HepG2 (cell line): ENCODE data around the gene MORN5. TPM values are rescaled to one million over a fixed set of nuclear protein-coding genes. Genes with fewer than 3 reads are reported as not detected.

ENCODE experiments used
- CAMTA2 ChIP-seq: sonication (generic); formaldehyde crosslinking; IDR thresholded peaks from 2 replicates; pipeline ENCODE4 v1.4.0; 2020; ENCODE audit warnings: mild to moderate bottlenecking, missing genetic modification reagents, borderline replicate concordance
- HOXA5 ChIP-seq: sonication (generic); formaldehyde crosslinking; IDR thresholded peaks from 2 replicates; pipeline ENCODE4 v1.4.0; 2020; ENCODE audit warnings: missing genetic modification reagents
- KDM4B ChIP-seq: sonication (generic); formaldehyde crosslinking; IDR thresholded peaks from 2 replicates; pipeline ENCODE4 v1.4.0; 2020; ENCODE audit warnings: missing genetic modification reagents
- KLF16 ChIP-seq, 2 experiments: sonication (generic) in 1 of 2; formaldehyde crosslinking in 1 of 2; IDR thresholded peaks; 2 replicates each; pipeline versions ENCODE4 v1.6.1 to v1.8.0; 2016 to 2023; ENCODE audit warnings: missing genetic modification reagents in 2 of 2, missing compliant biosample characterization in 1 of 2
- KMT2B ChIP-seq: IDR thresholded peaks from 2 replicates; pipeline ENCODE4 v1.6.1; 2016; ENCODE audit warnings: missing genetic modification reagents, missing compliant biosample characterization
- MAZ ChIP-seq, 2 experiments: sonication (generic) in 1 of 2; formaldehyde crosslinking in 1 of 2; IDR thresholded peaks; 2 replicates each; pipeline versions ENCODE4 v1.5.0 to v1.6.1; 2012 to 2020; ENCODE audit warnings: low read depth in 2 of 2, mild to moderate bottlenecking in 2 of 2, borderline replicate concordance in 1 of 2, improper control_type of control experiment in 1 of 2, low read length in 1 of 2, missing genetic modification reagents in 1 of 2, moderate library complexity in 1 of 2
- NFKBIZ ChIP-seq: IDR thresholded peaks from 2 replicates; pipeline ENCODE4 v1.6.1; 2018; ENCODE audit warnings: missing genetic modification reagents, missing compliant biosample characterization
- SP140L ChIP-seq: sonication (generic); formaldehyde crosslinking; IDR thresholded peaks from 2 replicates; pipeline ENCODE4 v1.4.0; 2020; ENCODE audit warnings: missing genetic modification reagents, borderline replicate concordance
- SRY ChIP-seq: sonication (generic); formaldehyde crosslinking; IDR thresholded peaks from 2 replicates; pipeline ENCODE4 v1.8.0; 2022; ENCODE audit warnings: mild to moderate bottlenecking, missing genetic modification reagents
- ZGPAT ChIP-seq: IDR thresholded peaks from 2 replicates; pipeline ENCODE4 v1.6.1; 2016; ENCODE audit warnings: mild to moderate bottlenecking
- ZMAT3 ChIP-seq: sonication (generic); formaldehyde crosslinking; conservative IDR thresholded peaks from 2 replicates; pipeline ENCODE4 v1.7.0; 2021; ENCODE audit warnings: missing genetic modification reagents
- ZNF121 ChIP-seq: sonication (generic); formaldehyde crosslinking; IDR thresholded peaks from 2 replicates; pipeline ENCODE4 v1.5.0; 2020; ENCODE audit warnings: mild to moderate bottlenecking, missing genetic modification reagents
- ZNF598 ChIP-seq: sonication (generic); formaldehyde crosslinking; IDR thresholded peaks from 2 replicates; pipeline ENCODE4 v1.5.1; 2020; ENCODE audit warnings: mild to moderate bottlenecking, missing genetic modification reagents, borderline replicate concordance
- ZNF7 ChIP-seq: IDR thresholded peaks from 2 replicates; pipeline ENCODE4 v1.6.1; 2016; ENCODE audit warnings: missing biosample characterization, missing genetic modification reagents
- ZNF737 ChIP-seq: sonication (generic); formaldehyde crosslinking; IDR thresholded peaks from 2 replicates; pipeline ENCODE4 v1.5.0; 2020; ENCODE audit warnings: missing genetic modification reagents, mild to moderate bottlenecking, borderline replicate concordance
- polyA plus RNA-seq, 8 experiments: library from polyadenylated mRNA; depleted of rRNA in 3 of 8; stranded (reverse) in 7 of 8; unstranded in 1 of 8; fragments of >200 nt; fragmentation: Illumina TruSeq in 4 of 8; extraction: Trizol in 4 of 8; gene quantifications; 2 replicates each; pipeline versions ENCODE4 v1.2.1 to v1.2.3, GENCODE V29; 2011 to 2016; ENCODE audit warnings: low read depth in 4 of 8, missing spikeins in 1 of 8, mixed read lengths in 1 of 8; ENCODE audit not compliant: insufficient read depth in 1 of 8
- total RNA-seq, 5 experiments: library from RNA; depleted of rRNA; stranded (reverse); fragments of >200 nt; fragmentation: Illumina TruSeq; extraction: Trizol; gene quantifications; 2 replicates each; pipeline ENCODE4 v1.2.3, GENCODE V29; 2016; ENCODE audit warnings: low read depth in 1 of 5
- TF ChIP-seq, protein P1 (sequence below): sonication (generic); formaldehyde crosslinking; IDR thresholded peaks from 2 replicates; pipeline ENCODE4 v1.4.0; 2020; ENCODE audit warnings: missing genetic modification reagents
- TF ChIP-seq, protein P2 (sequence below): sonication (generic); formaldehyde crosslinking; IDR thresholded peaks from 2 replicates; pipeline ENCODE4 v1.8.1; 2023; ENCODE audit warnings: mild to moderate bottlenecking, moderate library complexity, missing genetic modification reagents
- TF ChIP-seq, protein P3 (sequence below): IDR thresholded peaks from 2 replicates; pipeline ENCODE4 v1.6.1; 2016; ENCODE audit warnings: low read depth, control low read depth
- TF ChIP-seq, protein P4 (sequence below): sonication (generic); formaldehyde crosslinking; IDR thresholded peaks from 2 replicates; pipeline ENCODE4 v1.8.0; 2022; ENCODE audit warnings: missing genetic modification reagents, mild to moderate bottlenecking, moderate library complexity, borderline replicate concordance

MORN5 gene
- total and polyA plus RNA-seq, 2 of the 13 experiments (the other 11 are each of a cell fraction or from before 2014, with no cell fraction given): not detected

DNA sequence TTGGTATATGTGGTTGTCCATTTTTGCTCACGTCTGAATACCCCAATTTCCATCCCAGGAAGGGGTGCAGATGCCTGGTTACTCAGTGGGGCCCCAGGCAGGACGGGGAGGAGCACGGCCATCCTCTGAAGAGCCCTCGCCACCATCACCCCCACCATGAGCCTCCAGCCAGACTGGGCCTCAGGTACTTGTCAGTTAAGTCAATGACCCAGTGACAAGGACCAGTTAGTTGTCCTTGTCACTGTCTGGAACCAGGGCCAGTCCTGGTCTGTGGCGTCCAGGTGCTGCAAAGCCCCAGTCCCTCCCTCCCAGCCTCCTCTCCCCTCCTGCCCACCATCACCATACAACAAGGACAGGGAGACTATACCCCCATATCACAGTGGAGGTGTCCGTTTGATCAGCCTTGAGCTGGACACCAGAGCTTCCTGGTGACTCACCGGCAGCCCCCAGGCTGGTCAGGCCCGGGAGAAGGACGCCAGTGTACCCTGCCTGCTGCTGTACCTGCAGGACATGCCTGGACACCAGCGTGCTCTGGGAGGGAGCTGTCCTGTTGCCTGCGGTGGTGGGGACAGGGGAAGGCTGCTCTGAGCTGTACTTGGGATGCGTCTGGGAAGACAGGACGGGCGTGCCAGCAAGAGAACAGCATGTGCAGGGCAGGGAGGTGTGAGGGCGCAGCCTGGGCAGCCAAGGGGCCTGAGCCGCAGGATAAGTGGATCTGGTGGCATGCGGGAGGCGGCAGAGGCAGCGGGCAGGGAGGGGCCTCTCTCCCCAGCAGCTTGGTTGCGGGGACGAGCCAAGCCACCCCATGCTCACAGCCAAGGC is 34.0 kb upstream of the MORN5 start (continued):
- TF ChIP-seq HOXA5 (CRISPR knock-in tag) (no peak), MAZ (IDR thresholded peaks at IDR 0.05; ENCODE audit: borderline replicate concordance, low read depth, low read length) (no peak), MAZ (CRISPR knock-in tag; IDR thresholded peaks at IDR 0.05; ENCODE audit: low read depth) (no peak), ZNF737 (no peak), SP140L (CRISPR knock-in tag) (no peak), ZNF121 (CRISPR knock-in tag) (peak; percentile 42; the same call in 1 of the 2 replicates), KMT2B (CRISPR knock-in tag) (no peak), ZGPAT (CRISPR knock-in tag) (no peak), ZMAT3 (CRISPR knock-in tag) (no peak), ZNF7 (CRISPR knock-in tag) (no peak), KDM4B (no peak), CAMTA2 (CRISPR knock-in tag) (no peak), SRY (CRISPR knock-in tag) (no peak), KLF16 (CRISPR knock-in tag; IDR thresholded peaks at IDR 0.05) (no peak), NFKBIZ (CRISPR knock-in tag) (no peak), ZNF598 (CRISPR knock-in tag) (peak; percentile 69; the same call in 1 of the 2 replicates)
- TF ChIP-seq, protein P1, sequence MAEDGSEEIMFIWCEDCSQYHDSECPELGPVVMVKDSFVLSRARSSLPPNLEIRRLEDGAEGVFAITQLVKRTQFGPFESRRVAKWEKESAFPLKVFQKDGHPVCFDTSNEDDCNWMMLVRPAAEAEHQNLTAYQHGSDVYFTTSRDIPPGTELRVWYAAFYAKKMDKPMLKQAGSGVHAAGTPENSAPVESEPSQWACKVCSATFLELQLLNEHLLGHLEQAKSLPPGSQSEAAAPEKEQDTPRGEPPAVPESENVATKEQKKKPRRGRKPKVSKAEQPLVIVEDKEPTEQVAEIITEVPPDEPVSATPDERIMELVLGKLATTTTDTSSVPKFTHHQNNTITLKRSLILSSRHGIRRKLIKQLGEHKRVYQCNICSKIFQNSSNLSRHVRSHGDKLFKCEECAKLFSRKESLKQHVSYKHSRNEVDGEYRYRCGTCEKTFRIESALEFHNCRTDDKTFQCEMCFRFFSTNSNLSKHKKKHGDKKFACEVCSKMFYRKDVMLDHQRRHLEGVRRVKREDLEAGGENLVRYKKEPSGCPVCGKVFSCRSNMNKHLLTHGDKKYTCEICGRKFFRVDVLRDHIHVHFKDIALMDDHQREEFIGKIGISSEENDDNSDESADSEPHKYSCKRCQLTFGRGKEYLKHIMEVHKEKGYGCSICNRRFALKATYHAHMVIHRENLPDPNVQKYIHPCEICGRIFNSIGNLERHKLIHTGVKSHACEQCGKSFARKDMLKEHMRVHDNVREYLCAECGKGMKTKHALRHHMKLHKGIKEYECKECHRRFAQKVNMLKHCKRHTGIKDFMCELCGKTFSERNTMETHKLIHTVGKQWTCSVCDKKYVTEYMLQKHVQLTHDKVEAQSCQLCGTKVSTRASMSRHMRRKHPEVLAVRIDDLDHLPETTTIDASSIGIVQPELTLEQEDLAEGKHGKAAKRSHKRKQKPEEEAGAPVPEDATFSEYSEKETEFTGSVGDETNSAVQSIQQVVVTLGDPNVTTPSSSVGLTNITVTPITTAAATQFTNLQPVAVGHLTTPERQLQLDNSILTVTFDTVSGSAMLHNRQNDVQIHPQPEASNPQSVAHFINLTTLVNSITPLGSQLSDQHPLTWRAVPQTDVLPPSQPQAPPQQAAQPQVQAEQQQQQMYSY: no peak
- TF ChIP-seq, protein P2, sequence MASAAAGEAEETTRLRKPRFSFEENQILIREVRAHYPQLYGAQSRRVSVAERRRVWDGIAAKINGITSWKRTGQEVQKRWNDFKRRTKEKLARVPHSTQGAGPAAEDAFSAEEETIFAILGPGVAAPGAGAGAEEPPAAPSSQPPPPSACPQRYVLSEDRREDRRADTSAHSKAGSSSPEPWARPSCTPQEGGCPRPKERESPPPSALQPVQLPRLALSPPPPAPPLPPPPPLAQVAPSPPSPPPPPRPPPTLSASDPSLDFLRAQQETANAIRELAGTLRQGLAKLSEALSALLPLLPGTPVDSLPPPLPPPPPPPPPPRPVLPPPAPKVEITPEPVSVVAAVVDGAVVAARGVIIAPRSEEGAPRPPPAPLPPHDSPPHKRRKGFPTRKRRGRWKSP: no peak
- TF ChIP-seq, protein P3, sequence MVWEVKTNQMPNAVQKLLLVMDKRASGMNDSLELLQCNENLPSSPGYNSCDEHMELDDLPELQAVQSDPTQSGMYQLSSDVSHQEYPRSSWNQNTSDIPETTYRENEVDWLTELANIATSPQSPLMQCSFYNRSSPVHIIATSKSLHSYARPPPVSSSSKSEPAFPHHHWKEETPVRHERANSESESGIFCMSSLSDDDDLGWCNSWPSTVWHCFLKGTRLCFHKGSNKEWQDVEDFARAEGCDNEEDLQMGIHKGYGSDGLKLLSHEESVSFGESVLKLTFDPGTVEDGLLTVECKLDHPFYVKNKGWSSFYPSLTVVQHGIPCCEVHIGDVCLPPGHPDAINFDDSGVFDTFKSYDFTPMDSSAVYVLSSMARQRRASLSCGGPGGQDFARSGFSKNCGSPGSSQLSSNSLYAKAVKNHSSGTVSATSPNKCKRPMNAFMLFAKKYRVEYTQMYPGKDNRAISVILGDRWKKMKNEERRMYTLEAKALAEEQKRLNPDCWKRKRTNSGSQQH (CRISPR knock-in tag): 0 out of 2 replicates have a peak, but pooled peaks have one; percentile 10
- TF ChIP-seq, protein P4, sequence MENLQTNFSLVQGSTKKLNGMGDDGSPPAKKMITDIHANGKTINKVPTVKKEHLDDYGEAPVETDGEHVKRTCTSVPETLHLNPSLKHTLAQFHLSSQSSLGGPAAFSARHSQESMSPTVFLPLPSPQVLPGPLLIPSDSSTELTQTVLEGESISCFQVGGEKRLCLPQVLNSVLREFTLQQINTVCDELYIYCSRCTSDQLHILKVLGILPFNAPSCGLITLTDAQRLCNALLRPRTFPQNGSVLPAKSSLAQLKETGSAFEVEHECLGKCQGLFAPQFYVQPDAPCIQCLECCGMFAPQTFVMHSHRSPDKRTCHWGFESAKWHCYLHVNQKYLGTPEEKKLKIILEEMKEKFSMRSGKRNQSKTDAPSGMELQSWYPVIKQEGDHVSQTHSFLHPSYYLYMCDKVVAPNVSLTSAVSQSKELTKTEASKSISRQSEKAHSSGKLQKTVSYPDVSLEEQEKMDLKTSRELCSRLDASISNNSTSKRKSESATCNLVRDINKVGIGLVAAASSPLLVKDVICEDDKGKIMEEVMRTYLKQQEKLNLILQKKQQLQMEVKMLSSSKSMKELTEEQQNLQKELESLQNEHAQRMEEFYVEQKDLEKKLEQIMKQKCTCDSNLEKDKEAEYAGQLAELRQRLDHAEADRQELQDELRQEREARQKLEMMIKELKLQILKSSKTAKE (CRISPR knock-in tag): no peak
